Measurements from ENCODE around the gene TNC.

DNA sequence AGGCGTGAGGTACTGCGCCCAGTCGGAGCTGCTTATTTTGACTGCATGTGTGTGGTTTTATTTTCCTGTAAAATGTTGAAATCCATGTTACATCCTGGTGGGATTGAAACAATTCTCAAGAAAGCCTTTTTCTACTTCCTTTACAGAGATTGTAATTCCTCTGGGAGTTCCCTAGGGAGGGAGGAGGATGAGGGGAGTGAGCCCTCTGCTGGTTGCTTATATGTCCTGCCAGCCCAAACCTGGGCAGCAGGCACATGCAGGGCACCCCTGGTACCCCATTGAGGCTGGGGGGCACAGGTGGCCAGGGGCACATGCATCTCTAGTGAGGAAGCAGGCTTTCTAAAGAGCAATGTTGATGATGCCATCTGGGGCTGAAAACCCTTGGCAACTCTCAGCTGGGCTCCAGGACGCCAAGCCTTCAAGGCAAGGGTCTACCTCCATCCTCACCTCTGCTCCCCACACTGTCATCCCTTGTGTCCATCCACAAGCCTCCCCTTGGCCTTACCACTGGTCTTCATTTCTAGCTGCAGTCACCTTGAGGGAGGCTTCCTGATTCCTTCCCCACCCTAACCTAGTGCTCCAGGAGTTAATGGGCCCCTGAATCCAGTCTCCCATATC, 102.8 kb downstream of the TNC start:
- TF ChIP-seq CHD4 (IDR thresholded peaks at IDR 0.05) = no peak
- TF ChIP-seq, protein P1, sequence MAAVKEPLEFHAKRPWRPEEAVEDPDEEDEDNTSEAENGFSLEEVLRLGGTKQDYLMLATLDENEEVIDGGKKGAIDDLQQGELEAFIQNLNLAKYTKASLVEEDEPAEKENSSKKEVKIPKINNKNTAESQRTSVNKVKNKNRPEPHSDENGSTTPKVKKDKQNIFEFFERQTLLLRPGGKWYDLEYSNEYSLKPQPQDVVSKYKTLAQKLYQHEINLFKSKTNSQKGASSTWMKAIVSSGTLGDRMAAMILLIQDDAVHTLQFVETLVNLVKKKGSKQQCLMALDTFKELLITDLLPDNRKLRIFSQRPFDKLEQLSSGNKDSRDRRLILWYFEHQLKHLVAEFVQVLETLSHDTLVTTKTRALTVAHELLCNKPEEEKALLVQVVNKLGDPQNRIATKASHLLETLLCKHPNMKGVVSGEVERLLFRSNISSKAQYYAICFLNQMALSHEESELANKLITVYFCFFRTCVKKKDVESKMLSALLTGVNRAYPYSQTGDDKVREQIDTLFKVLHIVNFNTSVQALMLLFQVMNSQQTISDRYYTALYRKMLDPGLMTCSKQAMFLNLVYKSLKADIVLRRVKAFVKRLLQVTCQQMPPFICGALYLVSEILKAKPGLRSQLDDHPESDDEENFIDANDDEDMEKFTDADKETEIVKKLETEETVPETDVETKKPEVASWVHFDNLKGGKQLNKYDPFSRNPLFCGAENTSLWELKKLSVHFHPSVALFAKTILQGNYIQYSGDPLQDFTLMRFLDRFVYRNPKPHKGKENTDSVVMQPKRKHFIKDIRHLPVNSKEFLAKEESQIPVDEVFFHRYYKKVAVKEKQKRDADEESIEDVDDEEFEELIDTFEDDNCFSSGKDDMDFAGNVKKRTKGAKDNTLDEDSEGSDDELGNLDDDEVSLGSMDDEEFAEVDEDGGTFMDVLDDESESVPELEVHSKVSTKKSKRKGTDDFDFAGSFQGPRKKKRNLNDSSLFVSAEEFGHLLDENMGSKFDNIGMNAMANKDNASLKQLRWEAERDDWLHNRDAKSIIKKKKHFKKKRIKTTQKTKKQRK (IDR thresholded peaks at IDR 0.05; ENCODE audit: low read depth, low read length) = no peak
